Central memory CD8-positive, alpha-beta T cell (primary cell): Measurements from ENCODE around the gene MRPL37.

Source experiments
- ATAC-seq: fragments of 150-1000 bp; cut with Tn5 transposase; replicated peaks from 2 replicates; pipeline ENCODE4 v1.10.0; 2022; ENCODE audit warnings: mild to moderate bottlenecking, moderate FRiP score, moderate number of reproducible peaks; ENCODE audit not compliant: poor library complexity, severe bottlenecking; ENCODE audit errors: extremely low read depth
- DNase-seq, 2 donors: peaks; one replicate each; pipeline ENCODE4 v3.0.0; 2021; ENCODE audit warnings: low spot score in 2 of 2
- H3K27ac Mint-ChIP-seq: one replicate; pipeline ENCODE4 v1.8.0; 2022; ENCODE audit warnings: low read depth, mild to moderate bottlenecking, moderate library complexity, mixed read lengths
- H3K27me3 Mint-ChIP-seq: one replicate; pipeline ENCODE4 v1.8.0; 2022; ENCODE audit warnings: mixed read lengths
- H3K36me3 Mint-ChIP-seq: one replicate; pipeline ENCODE4 v1.8.0; 2022; ENCODE audit warnings: mild to moderate bottlenecking, moderate library complexity, mixed read lengths; ENCODE audit not compliant: insufficient read depth
- H3K4me1 Mint-ChIP-seq: one replicate; pipeline ENCODE4 v1.8.0; 2022; ENCODE audit warnings: mixed read lengths
- H3K4me3 Mint-ChIP-seq: one replicate; pipeline ENCODE4 v1.8.0; 2022; ENCODE audit warnings: mild to moderate bottlenecking, moderate library complexity, mixed read lengths
- H3K9me3 Mint-ChIP-seq: one replicate; pipeline ENCODE4 v1.8.0; 2022; ENCODE audit warnings: mixed read lengths

MRPL37 gene

GRCh38 chr1:54177726-54178125 is 22.2 kb upstream of the MRPL37 start:
- Mint-ChIP-seq H3K4me3 (no peak overlapping the region), H3K27ac (no peak overlapping the region)

GRCh38 chr1:54178296-54179070 is 21.5 kb upstream of the MRPL37 start:
- no peak overlapping the region for H3K27ac Mint-ChIP-seq
- DNase-seq (no peak), ATAC-seq (no peak)
- H3K4me3 Mint-ChIP-seq, result no peak overlapping the region
- no peaks in the 10 kb centered on the region for H3K27me3 Mint-ChIP-seq
- H3K36me3 Mint-ChIP-seq, result peaks cover 4% of the 10 kb centered on the region
- H3K4me1 Mint-ChIP-seq, result no peaks in the 10 kb centered on the region
- H3K9me3 Mint-ChIP-seq, result no peaks in the 10 kb centered on the region

More at GRCh38 chr1:54177726-54178125, 22.2 kb upstream of the MRPL37 start:
- Mint-ChIP-seq H3K4me1 (no peaks in the 10 kb centered on the region), H3K36me3 (peaks cover 3% of the 10 kb centered on the region), H3K27me3 (no peaks in the 10 kb centered on the region), H3K9me3 (no peaks in the 10 kb centered on the region)
- DNase-seq, result no peak
- ATAC-seq, result no peak

GRCh38 chr1:54180701-54181360 is 19.1 kb upstream of the MRPL37 start:
- Mint-ChIP-seq H3K4me1 (no peaks in the 10 kb centered on the region), H3K4me3 (no peak overlapping the region), H3K27me3 (no peaks in the 10 kb centered on the region), H3K9me3 (no peaks in the 10 kb centered on the region), H3K27ac (no peak overlapping the region), H3K36me3 (peaks cover 4% of the 10 kb centered on the region)
- ATAC-seq (no peak), DNase-seq (no peak)

GRCh38 chr1:54186056-54186455 is 13.9 kb upstream of the MRPL37 start:
- peaks cover 10% of the 10 kb centered on the region for H3K36me3 Mint-ChIP-seq
- no peak overlapping the region for H3K27ac Mint-ChIP-seq
- H3K27me3 Mint-ChIP-seq, result no peaks in the 10 kb centered on the region

GRCh38 chr1:54188291-54188690 is 11.7 kb upstream of the MRPL37 start:
- ATAC-seq (no peak), DNase-seq (no peak)
- no peaks in the 10 kb centered on the region for H3K9me3 Mint-ChIP-seq
- peaks cover 14% of the 10 kb centered on the region for H3K36me3 Mint-ChIP-seq
- H3K4me3 Mint-ChIP-seq, result no peak overlapping the region
- H3K4me1 Mint-ChIP-seq, result peaks cover 5% of the 10 kb centered on the region
- no peak overlapping the region for H3K27ac Mint-ChIP-seq
- no peaks in the 10 kb centered on the region for H3K27me3 Mint-ChIP-seq

More at GRCh38 chr1:54186056-54186455, 13.9 kb upstream of the MRPL37 start:
- DNase-seq (no peak), ATAC-seq (no peak)
- H3K4me3 Mint-ChIP-seq, result no peak overlapping the region
- H3K9me3 Mint-ChIP-seq, result no peaks in the 10 kb centered on the region
- H3K4me1 Mint-ChIP-seq, result peaks cover 5% of the 10 kb centered on the region

- Mint-ChIP-seq H3K4me3 (no peak overlapping the region), H3K27ac (no peak overlapping the region), H3K36me3 (peaks cover 19% of the 10 kb centered on the region), H3K27me3 (no peaks in the 10 kb centered on the region), H3K4me1 (peaks cover 5% of the 10 kb centered on the region), H3K9me3 (no peaks in the 10 kb centered on the region)
- no peak for ATAC-seq
- DNase-seq, result no peak
Observed at GRCh38 chr1:54190526-54190925, 9.4 kb upstream of the MRPL37 start.

GRCh38 chr1:54191525-54191924 is 8.4 kb upstream of the MRPL37 start:
- H3K27ac Mint-ChIP-seq, result no peak overlapping the region
- no peak overlapping the region for H3K4me3 Mint-ChIP-seq
- DNase-seq (no peak), ATAC-seq (no peak)
- H3K27me3 Mint-ChIP-seq, result no peaks in the 10 kb centered on the region
- peaks cover 19% of the 10 kb centered on the region for H3K36me3 Mint-ChIP-seq
- H3K9me3 Mint-ChIP-seq, result no peaks in the 10 kb centered on the region
- H3K4me1 Mint-ChIP-seq, result peaks cover 5% of the 10 kb centered on the region

GRCh38 chr1:54193453-54193852 is 6.5 kb upstream of the MRPL37 start:
- no peak overlapping the region for H3K27ac Mint-ChIP-seq
- H3K4me1 Mint-ChIP-seq, result peaks cover 5% of the 10 kb centered on the region

GRCh38 chr1:54199151-54199764 is 709 bp upstream of the MRPL37 start:
- peak overlapping the region; percentile 92 for H3K27ac Mint-ChIP-seq
- peaks cover 20% of the 10 kb centered on the region for H3K36me3 Mint-ChIP-seq
- no peak for ATAC-seq
- peaks cover 36% of the 10 kb centered on the region for H3K4me1 Mint-ChIP-seq
- H3K27me3 Mint-ChIP-seq, result no peaks in the 10 kb centered on the region
- DNase-seq, result no peak
- H3K4me3 Mint-ChIP-seq, result peak overlapping the region; percentile 93
- no peaks in the 10 kb centered on the region for H3K9me3 Mint-ChIP-seq

More at GRCh38 chr1:54193453-54193852, 6.5 kb upstream of the MRPL37 start:
- H3K27me3 Mint-ChIP-seq, result no peaks in the 10 kb centered on the region
- DNase-seq (no peak), ATAC-seq (no peak)
- H3K36me3 Mint-ChIP-seq, result peaks cover 17% of the 10 kb centered on the region
- no peaks in the 10 kb centered on the region for H3K9me3 Mint-ChIP-seq
- no peak overlapping the region for H3K4me3 Mint-ChIP-seq

- no peaks in the 10 kb centered on the region for H3K9me3 Mint-ChIP-seq
- no peaks in the 10 kb centered on the region for H3K27me3 Mint-ChIP-seq
- no peak for DNase-seq
- ATAC-seq, result peak; percentile 10
- H3K4me3 Mint-ChIP-seq, result peak overlapping the region; percentile 93
- H3K4me1 Mint-ChIP-seq, result peaks cover 38% of the 10 kb centered on the region
- peak overlapping the region; percentile 92 for H3K27ac Mint-ChIP-seq
- H3K36me3 Mint-ChIP-seq, result peaks cover 24% of the 10 kb centered on the region
Observed at GRCh38 chr1:54200519-54200997, 591 bp downstream of the MRPL37 start.

- ATAC-seq, result no peak
- Mint-ChIP-seq H3K27me3 (no peaks in the 10 kb centered on the region), H3K4me1 (peaks cover 46% of the 10 kb centered on the region), H3K27ac (no peak overlapping the region), H3K4me3 (no peak overlapping the region), H3K9me3 (no peaks in the 10 kb centered on the region), H3K36me3 (peaks cover 53% of the 10 kb centered on the region)
- no peak for DNase-seq
Observed at GRCh38 chr1:54204199-54204598, 4.2 kb downstream of the MRPL37 start.

- Mint-ChIP-seq H3K4me3 (no peak overlapping the region), H3K4me1 (peaks cover 25% of the 10 kb centered on the region), H3K36me3 (peaks cover 66% of the 10 kb centered on the region), H3K9me3 (no peaks in the 10 kb centered on the region), H3K27me3 (no peaks in the 10 kb centered on the region), H3K27ac (no peak overlapping the region)
- DNase-seq (no peak), ATAC-seq (no peak)
Observed at GRCh38 chr1:54207287-54207686, 7.3 kb downstream of the MRPL37 start.
